HUES48 (cell line): Measurements from ENCODE around the gene CD58.
"Not testable (repeated sequence)": the region's sequence is repeated elsewhere in the genome, so short reads cannot be mapped to it uniquely, and the experiment has no call there.

Source experiments
- H3K27ac ChIP-seq: one replicate; pipeline ENCODE4 v1.7.0; 2013; ENCODE audit warnings: low read depth, low read length, inconsistent platforms
- H3K27me3 ChIP-seq: 2 replicates; pipeline ENCODE4 v1.6.1; 2013; ENCODE audit warnings: mild to moderate bottlenecking, low read length; ENCODE audit not compliant: control insufficient read depth, insufficient read depth
- H3K36me3 ChIP-seq: 2 replicates; pipeline ENCODE4 v1.6.1; 2013; ENCODE audit warnings: low read length; ENCODE audit not compliant: control insufficient read depth, insufficient read depth
- H3K4me1 ChIP-seq: 2 replicates; pipeline ENCODE4 v1.6.1; 2013; ENCODE audit warnings: mild to moderate bottlenecking, low read length; ENCODE audit not compliant: control insufficient read depth, insufficient read depth
- H3K4me3 ChIP-seq: 2 replicates; pipeline ENCODE4 v1.5.1; 2013; ENCODE audit warnings: mild to moderate bottlenecking, low read depth, low read length
- H3K9ac ChIP-seq: 2 replicates; pipeline ENCODE4 v1.6.1; 2013; ENCODE audit warnings: mild to moderate bottlenecking, low read depth, low read length, moderate library complexity
- H3K9me3 ChIP-seq: 2 replicates; pipeline ENCODE4 v1.6.1; 2013; ENCODE audit warnings: low read length; ENCODE audit not compliant: control insufficient read depth, insufficient read depth

CD58 gene

GRCh38 chr1:116568662-116569380, 2.0 kb downstream of the CD58 start:
- H3K9me3 ChIP-seq, result no peaks in the 10 kb centered on the region
- no peak overlapping the region for H3K27ac ChIP-seq
- H3K9ac ChIP-seq, result no peak overlapping the region
- no peaks in the 10 kb centered on the region for H3K36me3 ChIP-seq
- no peak overlapping the region for H3K4me3 ChIP-seq
- H3K4me1 ChIP-seq, result peaks cover 17% of the 10 kb centered on the region
- peaks cover 16% of the 10 kb centered on the region for H3K27me3 ChIP-seq

- no peaks in the 10 kb centered on the region for H3K36me3 ChIP-seq
- no peaks in the 10 kb centered on the region for H3K9me3 ChIP-seq
- H3K9ac ChIP-seq, result no peak overlapping the region
- no peak overlapping the region for H3K27ac ChIP-seq
- H3K27me3 ChIP-seq, result peaks cover 16% of the 10 kb centered on the region
- H3K4me3 ChIP-seq, result no peak overlapping the region
- H3K4me1 ChIP-seq, result peaks cover 17% of the 10 kb centered on the region
Observed at GRCh38 chr1:116567790-116568661, 2.8 kb downstream of the CD58 start.

- Histone ChIP-seq H3K4me3 (no peak overlapping the region), H3K9me3 (no peaks in the 10 kb centered on the region), H3K4me1 (0 out of 2 replicates have a peak, but pooled peaks cover 3% of the 10 kb centered on the region), H3K27me3 (no peaks in the 10 kb centered on the region; the same call in 1 of the 2 replicates), H3K36me3 (no peaks in the 10 kb centered on the region), H3K9ac (no peak overlapping the region), H3K27ac (no peak overlapping the region)
Observed at GRCh38 chr1:116565222-116565621, 5.6 kb downstream of the CD58 start.

- H3K27me3 ChIP-seq, result no peaks in the 10 kb centered on the region
- H3K36me3 ChIP-seq, result no peaks in the 10 kb centered on the region
- H3K4me1 ChIP-seq, result no peaks in the 10 kb centered on the region
- no peaks in the 10 kb centered on the region for H3K9me3 ChIP-seq
- H3K27ac ChIP-seq, result no peak overlapping the region
- no peak overlapping the region for H3K4me3 ChIP-seq
- no peak overlapping the region for H3K9ac ChIP-seq
Observed at GRCh38 chr1:116564426-116564825, 6.4 kb downstream of the CD58 start.

- not testable (repeated sequence) for H3K36me3 ChIP-seq, H3K27me3 ChIP-seq, H3K9me3 ChIP-seq, H3K4me3 ChIP-seq, H3K27ac ChIP-seq, H3K4me1 ChIP-seq, H3K9ac ChIP-seq
Observed at GRCh38 chr1:116562465-116562864, 8.4 kb downstream of the CD58 start.

GRCh38 chr1:116561563-116561962, 9.3 kb downstream of the CD58 start:
- H3K4me1 ChIP-seq, result no peaks in the 10 kb centered on the region
- H3K4me3 ChIP-seq, result no peak overlapping the region
- no peak overlapping the region for H3K9ac ChIP-seq
- H3K27me3 ChIP-seq, result no peaks in the 10 kb centered on the region
- H3K9me3 ChIP-seq, result no peaks in the 10 kb centered on the region
- H3K36me3 ChIP-seq, result no peaks in the 10 kb centered on the region
- no peak overlapping the region for H3K27ac ChIP-seq

- Histone ChIP-seq H3K9me3 (no peaks in the 10 kb centered on the region), H3K4me1 (no peaks in the 10 kb centered on the region), H3K4me3 (no peak overlapping the region), H3K27ac (no peak overlapping the region), H3K9ac (no peak overlapping the region), H3K27me3 (no peaks in the 10 kb centered on the region), H3K36me3 (no peaks in the 10 kb centered on the region)
Observed at GRCh38 chr1:116560704-116561490, 9.9 kb downstream of the CD58 start.

GRCh38 chr1:116559304-116559761, 11.5 kb downstream of the CD58 start:
- no peak overlapping the region for H3K9ac ChIP-seq
- H3K4me3 ChIP-seq, result no peak overlapping the region
- no peaks in the 10 kb centered on the region for H3K4me1 ChIP-seq
- no peak overlapping the region for H3K27ac ChIP-seq
- H3K27me3 ChIP-seq, result no peaks in the 10 kb centered on the region
- no peaks in the 10 kb centered on the region for H3K9me3 ChIP-seq
- no peaks in the 10 kb centered on the region for H3K36me3 ChIP-seq

- Histone ChIP-seq H3K4me1 (peaks cover 3% of the 10 kb centered on the region; the same call in 1 of the 2 replicates), H3K9me3 (no peaks in the 10 kb centered on the region), H3K27ac (no peak overlapping the region), H3K36me3 (no peaks in the 10 kb centered on the region), H3K9ac (no peak overlapping the region), H3K4me3 (no peak overlapping the region), H3K27me3 (no peaks in the 10 kb centered on the region)
Observed at GRCh38 chr1:116558571-116558970, 12.3 kb downstream of the CD58 start.

- H3K27ac ChIP-seq, result no peak overlapping the region
- no peaks in the 10 kb centered on the region for H3K9me3 ChIP-seq
- no peaks in the 10 kb centered on the region for H3K27me3 ChIP-seq
- no peaks in the 10 kb centered on the region for H3K36me3 ChIP-seq
- no peak overlapping the region for H3K9ac ChIP-seq
- H3K4me3 ChIP-seq, result no peak overlapping the region
- H3K4me1 ChIP-seq, result peaks cover 5% of the 10 kb centered on the region; the same call in 1 of the 2 replicates
Observed at GRCh38 chr1:116558140-116558549, 12.7 kb downstream of the CD58 start.
